NK-92 (cell line): ENCODE results near the gene TPM3.
"Not testable (repeated sequence)": the region's sequence is repeated elsewhere in the genome, so short reads cannot be mapped to it uniquely, and the experiment has no call there.

Experiments
- DNase-seq: peaks from one replicate; lab custom pipeline; 2025; ENCODE audit not compliant: unreplicated experiment; lab: John Stamatoyannopoulos, UW

Gene TPM3

GRCh38 chr1:154206196-154206595, 14.3 kb upstream of the TPM3 start, which contains the start of gene CFAP141:
Gene CFAP141 (minus strand): TSS chr1:154206333. CDS start chr1:154206307, 26 bp downstream.
- DNase-seq: no peak

DNA sequence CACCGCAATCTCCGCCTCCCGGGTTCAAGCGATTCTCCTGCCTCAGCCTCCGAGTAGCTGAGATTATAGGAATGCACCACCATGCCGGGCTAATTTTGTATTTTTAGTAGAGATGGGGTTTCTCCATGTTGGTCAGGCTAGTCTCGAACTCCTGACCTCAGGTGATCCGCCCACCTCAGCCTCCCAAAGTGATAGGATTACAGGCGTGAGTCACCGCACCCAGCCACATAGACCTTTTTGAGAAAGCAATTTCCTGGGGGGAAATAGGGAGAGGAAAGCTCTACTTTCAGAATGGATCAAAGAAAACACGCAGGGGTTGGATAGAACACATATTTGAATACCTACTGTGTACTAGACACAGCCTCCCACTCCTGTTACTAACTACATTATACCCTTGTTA, 13.9 kb upstream of the TPM3 start:
- not testable (repeated sequence) for DNase-seq

GRCh38 chr1:154199563-154199879, 7.6 kb upstream of the TPM3 start:
- no peak for DNase-seq

DNA sequence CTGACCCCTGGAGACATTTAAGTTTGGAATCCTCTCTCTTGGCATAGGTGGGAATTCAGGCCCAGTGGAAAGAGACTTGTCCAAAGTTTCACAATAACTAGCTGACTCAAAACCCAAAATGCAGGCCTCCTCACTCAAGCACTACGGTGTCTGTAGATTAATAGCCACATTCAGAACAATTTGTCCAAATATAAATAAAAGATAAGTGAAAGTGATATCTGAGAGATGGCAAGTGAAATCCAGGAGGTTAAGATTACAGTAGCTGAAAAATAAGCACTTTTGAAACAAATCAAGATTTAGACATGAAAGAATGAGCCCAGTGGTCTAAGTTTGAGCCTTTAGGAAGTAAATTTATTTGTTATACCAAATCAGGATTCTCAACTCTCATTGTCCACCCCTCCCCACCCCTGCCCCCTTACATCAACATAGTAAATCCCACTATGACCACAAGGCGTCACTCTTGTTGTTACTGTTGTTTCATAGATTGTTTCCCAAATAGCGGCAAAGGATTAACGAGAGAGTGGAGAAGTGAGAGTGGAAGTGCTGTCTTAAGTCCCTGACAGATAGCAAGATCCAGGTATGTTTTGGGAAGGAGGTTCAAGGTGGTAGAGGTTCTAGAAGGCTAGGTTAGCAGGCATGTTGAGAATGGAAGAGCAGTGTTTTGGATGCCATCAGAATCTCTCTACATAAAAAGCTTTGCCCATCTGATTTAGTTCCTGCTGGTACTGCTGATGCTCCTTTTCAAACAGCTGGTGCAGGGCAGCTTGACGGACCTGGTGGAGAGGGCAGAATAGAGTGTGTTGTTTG, 7.1 kb upstream of the TPM3 start:
- no peak for DNase-seq

- no peak for DNase-seq
Observed at GRCh38 chr1:154193821-154194220, 1.9 kb upstream of the TPM3 start.

DNA sequence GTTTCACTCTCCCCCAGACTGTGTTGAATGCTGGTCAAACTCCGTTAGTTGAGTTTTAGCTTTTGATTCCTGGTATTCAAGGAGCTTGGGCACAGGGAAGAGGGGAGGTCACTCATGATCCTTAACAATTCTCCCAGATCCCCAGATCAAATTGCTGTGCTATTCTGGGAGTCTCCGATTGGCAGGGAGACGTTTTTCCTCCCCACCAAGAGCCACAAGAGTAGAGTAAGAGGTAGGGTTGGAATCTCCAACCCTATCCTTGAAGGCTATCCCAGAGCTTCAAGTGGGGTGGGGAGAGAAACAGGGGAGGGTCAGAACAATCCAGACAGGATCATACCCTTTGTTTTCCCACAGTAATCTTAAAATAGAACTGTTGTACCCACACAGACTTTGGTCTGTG, 576 bp upstream of the TPM3 start:
- DNase-seq: no peak

GRCh38 chr1:154190550-154190949, 1.4 kb downstream of the TPM3 start:
- no peak for DNase-seq

GRCh38 chr1:154186852-154187501, 4.9 kb downstream of the TPM3 start:
- no peak for DNase-seq

GRCh38 chr1:154186177-154186576, 5.7 kb downstream of the TPM3 start:
- DNase-seq: no peak

- peak; percentile 66 for DNase-seq
Observed at GRCh38 chr1:154183046-154183915, 8.6 kb downstream of the TPM3 start.

DNA sequence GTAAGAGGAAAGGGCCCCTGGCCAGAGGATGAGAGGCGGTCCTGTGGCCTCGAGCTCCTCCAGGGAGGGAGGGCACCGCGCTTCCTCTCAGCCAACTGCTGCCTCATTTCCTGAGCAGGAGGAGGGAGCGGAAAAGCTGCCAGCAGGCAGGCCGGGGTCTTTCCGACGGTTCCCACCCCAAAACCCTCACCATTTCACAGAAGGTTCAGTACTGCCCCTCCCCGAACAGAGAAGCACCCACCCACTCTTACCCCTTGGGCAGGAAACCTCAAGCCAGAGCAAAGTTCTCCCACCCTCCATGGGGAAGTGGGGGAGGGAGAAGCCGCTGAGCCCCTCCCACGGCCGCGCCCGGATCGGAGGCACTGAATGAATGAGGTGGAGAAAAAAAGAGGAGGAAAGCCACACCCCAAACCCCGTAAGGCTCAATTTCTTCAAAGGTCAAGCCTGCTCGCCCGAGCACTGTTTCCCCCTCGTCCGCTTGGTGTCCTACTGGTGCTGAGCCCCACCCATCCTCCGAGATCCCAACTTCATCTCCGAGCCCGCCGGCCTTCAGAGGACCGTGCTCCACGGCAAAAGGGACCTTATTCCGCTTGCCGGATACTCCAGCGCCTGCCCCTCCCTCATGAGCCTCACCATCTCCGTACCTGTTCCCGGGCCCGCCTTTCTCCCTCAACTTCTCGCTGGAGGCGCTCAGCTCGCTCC, 9.4 kb downstream of the TPM3 start:
- no peak for DNase-seq

DNA sequence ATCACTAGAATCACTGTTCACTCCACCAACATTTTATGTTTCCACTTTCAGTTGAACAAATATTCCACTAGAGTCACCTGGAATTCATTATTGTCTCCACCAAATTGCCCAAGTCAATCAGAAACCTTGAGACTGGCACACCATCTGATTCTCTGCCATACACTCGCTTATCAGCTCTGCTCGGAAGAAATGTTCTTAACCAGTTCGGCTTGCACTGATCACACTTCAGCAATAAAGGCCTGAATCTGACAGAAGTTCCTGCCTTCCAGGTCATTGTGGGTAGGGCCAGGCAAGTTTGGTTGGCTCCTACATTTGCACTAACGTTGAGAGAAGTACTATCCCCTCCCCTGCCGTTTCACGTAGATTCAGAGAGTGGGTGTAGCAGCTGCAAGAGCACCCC, 10.0 kb downstream of the TPM3 start:
- DNase-seq: no peak

GRCh38 chr1:154179946-154180687, 11.8 kb downstream of the TPM3 start:
- DNase-seq: no peak

GRCh38 chr1:154178911-154179811, 12.7 kb downstream of the TPM3 start:
- DNase-seq: no peak

- no peak for DNase-seq
Observed at GRCh38 chr1:154178013-154178412, 13.9 kb downstream of the TPM3 start.

DNA sequence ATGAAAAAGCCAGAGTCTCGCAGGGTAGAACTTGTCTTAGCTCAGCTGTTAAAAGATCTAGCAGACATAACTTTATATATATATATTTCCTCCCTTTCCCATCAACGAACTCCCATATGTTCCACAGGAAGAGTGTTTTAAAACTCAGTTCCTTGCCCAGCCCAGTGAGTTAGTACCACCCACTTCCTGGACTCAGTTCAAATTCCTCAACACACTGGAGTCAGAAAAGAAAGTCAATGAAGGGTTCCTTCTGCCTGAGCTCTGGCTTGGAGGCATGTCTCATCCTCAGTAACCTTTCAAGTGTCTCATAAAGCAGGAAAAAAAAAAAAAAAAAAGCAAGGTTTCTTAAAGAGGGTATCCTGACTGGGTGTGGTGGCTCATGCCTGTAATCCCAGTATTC, 15.6 kb downstream of the TPM3 start:
- no peak for DNase-seq

DNA sequence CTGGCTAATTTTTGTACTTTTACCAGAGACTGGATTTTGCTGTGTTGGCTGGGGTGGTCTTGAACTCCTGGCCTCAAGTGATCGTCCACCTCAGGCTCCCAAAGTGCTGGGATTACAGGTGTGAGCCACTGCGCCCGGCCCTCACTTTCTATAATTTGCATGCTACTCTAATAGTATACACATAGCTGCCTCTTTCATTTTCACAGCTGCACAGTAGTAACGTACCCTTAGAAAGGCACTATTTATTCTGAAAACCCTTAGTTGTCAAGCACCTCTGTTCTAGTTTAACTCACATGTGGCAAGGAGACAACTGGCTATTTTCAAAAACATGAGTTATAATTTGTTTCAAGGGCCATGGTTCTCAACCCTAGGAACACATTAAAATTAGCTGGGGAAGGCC, 17.2 kb downstream of the TPM3 start:
- DNase-seq: no peak

GRCh38 chr1:154171880-154172279, 20.0 kb downstream of the TPM3 start:
- DNase-seq: no peak

DNA sequence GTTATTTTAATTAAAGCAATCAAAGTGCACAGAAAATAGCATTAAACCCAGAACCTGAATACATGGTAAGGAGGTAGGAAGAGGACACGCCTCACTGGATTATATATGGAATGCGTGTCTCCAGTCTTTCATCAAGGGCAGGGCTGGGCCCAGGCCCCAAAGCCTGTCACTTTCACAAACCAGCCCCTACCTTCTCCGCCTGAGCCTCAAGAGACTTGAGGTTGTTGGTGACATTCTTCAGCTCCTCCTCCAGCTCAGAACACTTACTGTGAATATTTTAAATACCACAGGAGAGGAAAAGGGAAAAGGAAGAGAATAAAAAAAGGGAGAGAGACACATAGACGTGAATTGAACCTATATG, 20.7 kb downstream of the TPM3 start:
- DNase-seq: no peak
